Panc1 (cell line): ENCODE measurements around the gene TUBA3E.
"Not testable (repeated sequence)": the region's sequence is repeated elsewhere in the genome, so short reads cannot be mapped to it uniquely, and the experiment has no call there.

Source experiments
- SIN3A ChIP-seq: IDR thresholded peaks from 2 replicates; pipeline ENCODE4 v1.6.1; 2012; ENCODE audit warnings: low read depth, mild to moderate bottlenecking, low read length, moderate library complexity, borderline replicate concordance; ENCODE audit not compliant: insufficient read depth
- TCF7L2 ChIP-seq: IDR thresholded peaks from 2 replicates; pipeline ENCODE4 v1.6.1; 2011; ENCODE audit warnings: mild to moderate bottlenecking, low read depth, low read length, inconsistent platforms
- TF ChIP-seq, protein P1 (sequence below): fragments of 450-650 bp; IDR thresholded peaks from 2 replicates; pipeline ENCODE4 v1.5.1; 2017; ENCODE audit warnings: mild to moderate bottlenecking

GRCh38 chr2:130151145-130151512, 47.1 kb downstream of the TUBA3E start:
- TF ChIP-seq TCF7L2, SIN3A: not testable (repeated sequence)
- TF ChIP-seq, protein P1, sequence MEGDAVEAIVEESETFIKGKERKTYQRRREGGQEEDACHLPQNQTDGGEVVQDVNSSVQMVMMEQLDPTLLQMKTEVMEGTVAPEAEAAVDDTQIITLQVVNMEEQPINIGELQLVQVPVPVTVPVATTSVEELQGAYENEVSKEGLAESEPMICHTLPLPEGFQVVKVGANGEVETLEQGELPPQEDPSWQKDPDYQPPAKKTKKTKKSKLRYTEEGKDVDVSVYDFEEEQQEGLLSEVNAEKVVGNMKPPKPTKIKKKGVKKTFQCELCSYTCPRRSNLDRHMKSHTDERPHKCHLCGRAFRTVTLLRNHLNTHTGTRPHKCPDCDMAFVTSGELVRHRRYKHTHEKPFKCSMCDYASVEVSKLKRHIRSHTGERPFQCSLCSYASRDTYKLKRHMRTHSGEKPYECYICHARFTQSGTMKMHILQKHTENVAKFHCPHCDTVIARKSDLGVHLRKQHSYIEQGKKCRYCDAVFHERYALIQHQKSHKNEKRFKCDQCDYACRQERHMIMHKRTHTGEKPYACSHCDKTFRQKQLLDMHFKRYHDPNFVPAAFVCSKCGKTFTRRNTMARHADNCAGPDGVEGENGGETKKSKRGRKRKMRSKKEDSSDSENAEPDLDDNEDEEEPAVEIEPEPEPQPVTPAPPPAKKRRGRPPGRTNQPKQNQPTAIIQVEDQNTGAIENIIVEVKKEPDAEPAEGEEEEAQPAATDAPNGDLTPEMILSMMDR = not testable (repeated sequence)
